Measurements from ENCODE around the gene DGCR8. TPM values are rescaled to one million over a fixed set of nuclear protein-coding genes. Genes with fewer than 3 reads are reported as not detected.

The DGCR8 gene
- total RNA-seq, 1 donor from 2014 or later: 29.5 TPM

GRCh38 chr22:20057596-20058268 is 22.3 kb upstream of the DGCR8 start:
- H3K36me3 ChIP-seq: peaks cover 94% of the 10 kb centered on the region
- no peak for ATAC-seq

GRCh38 chr22:20058989-20059770 is 20.9 kb upstream of the DGCR8 start:
- no peaks in the 10 kb centered on the region for H3K27me3 ChIP-seq (ENCODE audit: low read depth)
- no peak overlapping the region for H3K4me3 ChIP-seq
- no peak for ATAC-seq
- H3K27ac ChIP-seq: no peak overlapping the region
- DNase-seq: no peak
- H3K4me1 ChIP-seq: no peaks in the 10 kb centered on the region
- intact Hi-C loops (cut with DNase I): no loop called here
- H3K36me3 ChIP-seq: peaks cover 94% of the 10 kb centered on the region
- no peak for TF ChIP-seq CTCF (IDR thresholded peaks at IDR 0.05)
- no peaks in the 10 kb centered on the region for H3K9me3 ChIP-seq

More at GRCh38 chr22:20057596-20058268, 22.3 kb upstream of the DGCR8 start:
- Histone ChIP-seq H3K4me1 (no peaks in the 10 kb centered on the region), H3K4me3 (no peak overlapping the region), H3K27ac (no peak overlapping the region), H3K27me3 (ENCODE audit: low read depth) (no peaks in the 10 kb centered on the region), H3K9me3 (no peaks in the 10 kb centered on the region)
- DNase-seq: no peak
- TF ChIP-seq CTCF (IDR thresholded peaks at IDR 0.05): no peak
- intact Hi-C loops (cut with DNase I): no loop called here

GRCh38 chr22:20060700-20061480 is 19.2 kb upstream of the DGCR8 start:
- TF ChIP-seq CTCF (IDR thresholded peaks at IDR 0.05): no peak
- Histone ChIP-seq H3K36me3 (peaks cover 88% of the 10 kb centered on the region), H3K9me3 (no peaks in the 10 kb centered on the region), H3K27me3 (ENCODE audit: low read depth) (no peaks in the 10 kb centered on the region), H3K4me3 (no peak overlapping the region), H3K4me1 (no peaks in the 10 kb centered on the region), H3K27ac (no peak overlapping the region)
- DNase-seq (no peak), ATAC-seq (no peak)
- intact Hi-C loops (cut with DNase I): no loop called here

- H3K4me3 ChIP-seq: no peak overlapping the region
- no peak for DNase-seq
- intact Hi-C loops (cut with DNase I): no loop called here
- no peaks in the 10 kb centered on the region for H3K4me1 ChIP-seq
- peak overlapping the region; percentile 11 for H3K27ac ChIP-seq
- H3K27me3 ChIP-seq (ENCODE audit: low read depth): no peaks in the 10 kb centered on the region
- TF ChIP-seq CTCF (IDR thresholded peaks at IDR 0.05): no peak
- no peaks in the 10 kb centered on the region for H3K9me3 ChIP-seq
- peaks cover 82% of the 10 kb centered on the region for H3K36me3 ChIP-seq
- peak in 1 of 2 donors; percentile 20 for ATAC-seq
Observed at GRCh38 chr22:20061481-20061861, 18.6 kb upstream of the DGCR8 start.

GRCh38 chr22:20062043-20062765 is 17.8 kb upstream of the DGCR8 start:
- no peak overlapping the region for H3K4me3 ChIP-seq
- no peaks in the 10 kb centered on the region for H3K4me1 ChIP-seq
- ATAC-seq (no peak), DNase-seq (no peak)
- H3K9me3 ChIP-seq: no peaks in the 10 kb centered on the region
- intact Hi-C loops (cut with DNase I): no loop called here
- H3K27ac ChIP-seq: peak overlapping the region; percentile 11
- TF ChIP-seq CTCF (IDR thresholded peaks at IDR 0.05): no peak
- H3K36me3 ChIP-seq: peaks cover 75% of the 10 kb centered on the region
- no peaks in the 10 kb centered on the region for H3K27me3 ChIP-seq (ENCODE audit: low read depth)
